Measurements from ENCODE around the gene RTN1.

The RTN1 gene

DNA sequence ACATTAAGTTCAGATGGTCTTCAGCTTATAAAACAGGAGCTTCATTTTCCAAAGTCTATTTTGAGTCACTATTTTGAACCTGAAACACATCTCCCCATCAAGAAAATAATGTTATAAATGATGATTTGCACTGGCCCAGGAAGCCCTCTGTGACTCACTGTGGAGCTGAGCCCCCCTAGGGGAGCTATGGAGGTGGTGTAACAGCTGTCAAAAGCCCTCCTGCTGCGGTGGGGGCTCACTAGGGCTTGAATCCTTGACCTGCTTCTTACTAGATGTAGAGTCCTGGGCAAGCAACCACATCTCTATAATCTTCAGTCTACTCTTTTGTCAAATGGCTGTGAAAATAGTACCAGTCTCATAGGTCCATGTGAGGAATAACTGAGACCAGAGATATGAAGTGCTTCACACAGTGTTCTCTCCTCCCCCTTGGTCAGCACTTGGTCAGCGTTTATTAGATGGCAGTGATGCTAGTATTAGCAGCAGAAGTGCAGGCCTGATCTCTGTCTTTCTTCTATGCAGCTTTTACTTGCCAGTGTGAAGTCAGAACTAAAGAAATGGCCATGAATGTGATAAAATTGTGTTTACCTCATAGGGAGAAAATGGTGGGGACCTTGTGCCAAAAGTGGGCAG, 83.4 kb downstream of the RTN1 start:
- no peak for DNase-seq

DNA sequence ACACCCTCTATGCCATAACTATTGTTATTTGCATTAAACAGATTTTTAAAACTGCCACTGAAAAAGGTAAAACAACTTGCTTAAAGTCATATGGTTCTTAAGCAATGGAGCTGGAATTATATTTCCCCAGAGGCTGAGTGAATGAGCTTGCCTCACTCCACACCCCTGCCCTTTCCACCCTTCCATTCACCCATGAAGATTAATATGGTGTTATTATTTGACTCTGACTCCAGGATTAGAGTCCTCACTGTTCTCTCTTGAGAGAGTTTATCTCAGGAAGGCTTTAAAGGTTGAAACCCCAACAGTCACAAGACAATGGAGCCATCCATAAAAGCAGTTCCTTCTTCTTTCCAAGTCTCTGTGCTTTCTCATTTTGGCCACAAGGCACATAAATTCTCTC, 84.9 kb downstream of the RTN1 start:
- DNase-seq, result no peak

DNA sequence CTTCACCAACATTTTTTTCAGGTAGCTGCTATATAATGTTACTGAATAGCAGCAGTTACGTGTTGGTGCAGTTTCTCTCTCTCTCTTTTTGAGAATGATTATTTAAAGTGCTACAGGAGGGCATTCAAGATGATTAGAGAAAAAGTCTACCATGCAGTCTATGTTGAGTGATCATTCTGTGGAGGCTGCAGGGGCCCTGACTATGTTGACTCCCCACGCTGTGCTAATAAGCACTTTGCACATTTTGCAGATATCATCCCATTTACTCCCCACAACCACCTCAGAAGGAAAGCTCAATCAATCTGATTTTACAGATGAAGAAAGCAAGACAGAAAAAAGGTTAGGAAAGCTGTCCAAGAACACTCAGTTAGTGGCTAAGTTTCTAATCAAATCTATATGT, 87.8 kb downstream of the RTN1 start:
- no peak for DNase-seq

DNA sequence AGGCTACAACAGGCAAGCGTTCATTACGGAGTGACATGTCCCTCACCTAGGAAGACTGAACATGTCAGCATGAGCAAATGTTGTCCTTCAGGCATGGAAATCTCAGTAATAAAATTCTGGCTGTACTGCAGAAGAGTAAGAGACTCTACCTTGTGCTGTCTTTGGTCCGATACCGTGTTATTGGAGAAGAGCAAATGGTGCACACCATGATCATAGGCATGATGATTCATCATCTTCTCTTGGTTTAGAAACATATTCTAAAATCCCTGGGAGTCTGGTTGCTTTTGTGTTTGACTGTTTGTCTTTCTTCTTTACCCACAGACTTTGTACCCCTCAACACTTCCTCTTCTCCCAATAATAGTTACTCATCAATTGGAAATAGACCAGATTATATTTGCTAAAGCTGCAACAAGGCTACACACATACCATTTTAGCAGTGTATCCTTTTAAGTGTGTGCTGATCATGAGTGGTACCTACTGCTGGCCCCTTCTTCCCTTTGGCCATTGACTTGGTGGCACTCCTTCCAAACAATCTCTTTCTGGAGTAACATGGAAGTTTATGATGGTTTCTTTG, 93.5 kb downstream of the RTN1 start:
- no peak for DNase-seq

DNA sequence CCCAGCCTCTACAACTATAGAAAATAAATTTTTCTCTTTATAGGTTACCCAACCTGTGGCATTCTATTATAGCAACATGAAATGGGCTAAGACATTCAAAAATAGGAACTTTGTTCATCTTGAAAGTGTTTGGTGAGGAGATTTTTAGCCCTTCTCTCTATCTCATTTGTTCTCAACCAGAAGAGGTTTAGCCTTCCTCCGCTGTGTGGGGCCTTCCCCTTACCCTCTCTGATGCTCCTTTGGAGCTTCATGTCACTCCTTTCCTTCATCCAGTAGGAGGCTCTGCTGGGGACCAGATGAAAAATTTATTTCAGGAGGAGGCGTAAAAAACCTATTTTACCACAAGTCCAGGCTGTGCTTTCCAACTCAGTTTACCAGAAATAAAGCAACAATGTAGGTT, 94.1 kb downstream of the RTN1 start:
- DNase-seq, result no peak

DNA sequence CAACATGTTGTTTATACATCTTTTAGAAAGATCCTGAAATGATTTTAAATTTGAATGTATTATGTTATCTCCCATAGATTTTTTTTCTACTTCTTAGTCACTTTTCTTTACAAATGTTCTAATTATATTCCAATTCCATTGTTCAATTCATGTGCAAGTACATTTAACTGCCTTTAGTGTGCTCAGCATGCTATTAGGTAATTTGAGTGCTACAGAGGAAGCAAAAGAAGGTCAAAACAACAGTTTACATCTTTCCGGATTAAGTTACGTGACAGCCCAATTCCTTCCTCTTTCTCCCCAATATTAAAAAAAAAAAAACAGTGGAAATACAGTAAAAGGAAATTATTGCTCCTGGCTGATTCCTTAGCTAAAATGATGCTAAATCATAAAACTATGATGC, 98.3 kb downstream of the RTN1 start:
- DNase-seq, result no peak

DNA sequence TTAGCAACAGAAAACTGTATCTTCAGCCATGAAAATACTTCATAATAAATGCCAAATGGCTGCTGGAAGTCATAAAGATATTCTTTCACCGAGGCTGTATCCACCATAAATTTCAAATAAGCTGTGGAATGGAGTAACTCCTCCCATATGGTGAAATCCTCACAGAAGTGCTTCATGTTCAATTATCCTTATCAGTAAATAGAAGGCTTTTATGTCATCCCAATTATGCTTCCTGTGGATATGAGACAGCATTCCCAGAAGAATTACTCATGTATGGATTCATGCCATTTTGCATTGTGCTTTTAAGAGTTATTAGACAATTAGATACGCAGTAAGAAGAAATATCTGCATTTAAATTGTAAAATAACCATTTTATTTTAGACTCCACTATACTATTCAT, 99.0 kb downstream of the RTN1 start:
- no peak for DNase-seq

DNA sequence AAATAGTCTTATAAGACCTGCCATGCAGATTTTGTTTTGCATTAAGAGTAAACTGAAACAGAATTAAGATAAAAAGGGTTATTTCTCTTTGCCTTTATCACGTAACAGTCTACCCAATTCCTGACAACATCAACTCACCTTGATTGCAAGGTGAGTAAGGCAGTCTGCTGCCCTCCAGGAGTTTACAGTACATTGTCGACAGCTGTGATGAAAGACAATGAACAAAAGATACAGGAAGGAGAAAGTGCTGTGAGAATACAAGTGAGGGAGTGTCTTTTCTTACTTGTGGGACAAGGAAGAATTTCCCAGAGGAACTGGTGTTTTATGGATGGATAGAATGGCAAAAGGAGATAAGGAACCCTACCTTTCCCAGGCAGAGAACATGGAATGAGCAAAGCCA, 101.0 kb downstream of the RTN1 start:
- DNase-seq, result no peak

DNA sequence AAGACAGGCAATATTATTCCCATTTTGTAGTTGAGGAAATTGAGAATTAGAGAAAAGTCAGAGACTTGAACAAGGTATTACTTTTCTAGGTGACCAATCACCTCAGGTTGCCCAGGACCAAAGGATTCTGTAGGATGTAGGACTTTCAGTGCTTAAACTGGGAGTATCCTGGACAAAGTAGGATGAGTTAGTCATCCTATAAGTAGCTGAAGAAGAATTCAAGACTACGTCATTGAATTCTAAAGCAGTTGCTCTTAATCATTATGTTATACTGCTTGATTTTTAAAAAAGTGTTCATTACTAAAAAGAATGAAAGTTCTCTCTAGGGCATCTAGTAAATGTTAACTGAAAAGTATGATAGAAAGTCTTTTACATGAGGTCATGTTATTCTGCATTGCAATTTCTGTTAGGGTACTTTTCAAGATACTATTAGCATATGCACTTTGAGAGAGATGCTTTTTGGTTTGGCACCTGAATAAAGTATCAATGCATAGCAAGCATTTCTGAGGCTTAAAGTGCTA, 101.7 kb downstream of the RTN1 start:
- no peak for DNase-seq

DNA sequence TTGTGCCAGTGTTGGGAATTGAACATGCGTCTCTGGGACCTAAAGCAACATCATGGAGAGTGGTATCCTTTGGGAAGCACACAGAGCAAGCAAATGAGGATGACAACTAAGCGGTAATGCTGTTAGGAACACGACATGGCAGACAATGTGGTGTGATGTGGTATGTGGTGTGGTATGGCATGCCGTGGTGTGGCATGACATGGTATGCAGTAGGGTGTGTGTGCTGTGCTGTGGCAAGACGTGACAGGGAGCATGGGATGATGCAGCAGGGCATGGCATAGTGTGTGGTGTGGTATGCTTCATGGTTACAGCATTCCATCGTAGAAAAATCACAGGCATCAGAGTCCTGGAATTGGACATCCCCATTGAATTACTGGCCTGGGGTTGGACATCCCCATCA, 108.7 kb downstream of the RTN1 start:
- DNase-seq, result no peak

DNA sequence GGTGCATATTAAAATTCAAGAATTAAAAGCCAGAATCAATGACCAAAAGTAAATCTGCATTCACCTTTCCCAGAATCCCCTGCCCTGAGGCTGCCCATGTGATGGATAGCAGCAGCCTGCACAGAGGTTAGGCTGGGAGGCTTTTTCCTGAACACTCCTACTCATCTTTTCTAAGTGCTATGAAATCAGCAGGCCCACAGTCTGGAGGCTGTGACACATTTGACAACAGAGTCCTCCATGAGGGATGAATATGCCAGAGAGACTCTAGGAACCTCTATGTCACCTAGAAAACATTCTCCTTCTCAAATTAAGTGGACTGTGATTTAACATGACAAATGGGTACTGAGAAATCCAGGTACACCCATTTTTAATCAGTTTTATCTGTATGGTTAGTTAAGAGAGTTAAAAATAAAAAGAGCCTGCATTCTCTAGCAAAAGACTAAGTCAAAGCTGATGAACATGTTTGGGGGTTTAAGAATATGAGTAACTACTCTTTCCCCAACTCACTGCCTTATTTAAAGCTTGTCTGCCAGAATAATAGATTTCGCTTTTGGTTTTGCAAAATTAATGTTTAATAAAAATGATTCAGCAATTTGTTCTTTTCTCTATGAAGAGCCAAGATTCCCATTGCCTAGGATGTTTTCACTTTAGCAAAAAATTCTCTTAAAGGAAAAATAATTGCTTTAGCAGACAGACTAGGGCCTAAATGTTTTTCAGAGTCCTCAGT, 115.0 kb downstream of the RTN1 start:
- no peak for DNase-seq

DNA sequence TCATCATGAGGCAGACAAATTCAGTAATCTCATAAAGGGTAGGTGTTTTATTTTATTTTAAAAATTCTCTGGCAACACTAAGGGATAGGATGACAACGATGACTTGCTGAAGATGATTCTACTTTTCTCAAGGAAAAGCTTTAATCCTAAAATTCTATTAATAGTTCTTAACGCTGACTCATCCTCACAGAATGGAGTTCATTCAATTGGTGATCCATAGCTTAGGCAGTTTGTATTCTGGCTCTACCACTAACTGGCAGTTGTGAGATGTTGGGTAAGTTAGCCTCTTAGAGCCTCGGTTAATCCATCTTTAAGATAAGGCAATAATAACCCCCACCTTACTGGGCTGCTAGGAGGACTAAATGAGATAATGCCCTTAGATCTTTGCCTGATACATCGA, 116.3 kb downstream of the RTN1 start:
- no peak for DNase-seq

DNA sequence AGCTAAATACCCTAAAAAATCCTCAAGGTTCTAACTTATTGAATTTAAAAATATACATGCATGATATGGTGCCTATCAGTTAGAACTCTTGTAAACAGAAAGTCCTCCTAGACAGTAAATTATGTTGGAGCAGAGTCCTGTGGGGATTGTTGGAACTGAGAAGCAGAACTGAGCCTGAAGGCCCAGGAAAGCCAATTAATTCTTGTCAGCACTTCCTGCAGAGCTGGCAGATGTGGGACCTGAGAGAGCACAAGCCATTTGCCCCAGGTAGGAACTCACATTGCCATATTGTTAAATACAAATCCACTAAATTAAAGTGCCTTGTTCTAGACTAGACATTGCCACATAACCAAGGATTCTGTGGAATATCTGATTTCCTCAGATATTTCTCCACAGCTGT, 117.1 kb downstream of the RTN1 start:
- no peak for DNase-seq

DNA sequence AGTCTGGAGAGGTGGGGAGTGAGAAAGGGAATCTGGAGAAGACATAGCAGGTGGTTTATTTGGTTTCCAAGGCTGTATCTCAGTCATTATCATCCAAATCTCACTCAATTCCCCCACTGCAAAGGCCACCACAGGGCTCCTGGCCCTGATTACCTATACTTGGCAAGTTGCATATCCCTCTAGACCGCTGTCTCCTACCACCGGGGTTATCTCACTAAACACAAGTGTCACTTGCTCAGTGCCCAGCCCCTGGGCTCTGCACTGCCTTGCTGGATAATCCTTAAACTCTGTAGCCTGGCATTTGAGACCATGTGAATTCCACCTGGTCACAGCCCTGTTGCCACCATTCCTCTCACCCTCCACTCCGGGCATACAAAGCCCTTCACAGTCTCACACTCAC, 119.0 kb downstream of the RTN1 start:
- DNase-seq, result no peak

DNA sequence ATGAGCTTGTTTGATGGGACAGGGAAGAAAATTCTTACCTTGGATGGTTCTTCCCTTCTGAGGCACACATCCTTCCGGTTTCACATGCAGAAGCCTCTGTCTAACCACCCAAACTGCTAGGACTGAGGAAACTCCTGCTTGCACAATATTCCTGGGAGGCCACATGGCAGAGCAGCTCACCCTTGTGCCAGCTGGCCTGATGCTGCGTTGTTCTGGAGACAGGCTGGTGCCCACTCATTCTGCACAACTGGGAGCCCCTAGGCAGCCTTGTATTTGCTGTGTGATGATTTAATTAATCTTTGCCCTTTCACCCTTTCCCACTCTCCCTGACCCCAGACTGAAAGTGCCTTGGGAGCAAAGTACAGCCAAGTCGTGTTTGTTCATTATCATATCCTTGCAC, 130.8 kb downstream of the RTN1 start:
- DNase-seq, result no peak

DNA sequence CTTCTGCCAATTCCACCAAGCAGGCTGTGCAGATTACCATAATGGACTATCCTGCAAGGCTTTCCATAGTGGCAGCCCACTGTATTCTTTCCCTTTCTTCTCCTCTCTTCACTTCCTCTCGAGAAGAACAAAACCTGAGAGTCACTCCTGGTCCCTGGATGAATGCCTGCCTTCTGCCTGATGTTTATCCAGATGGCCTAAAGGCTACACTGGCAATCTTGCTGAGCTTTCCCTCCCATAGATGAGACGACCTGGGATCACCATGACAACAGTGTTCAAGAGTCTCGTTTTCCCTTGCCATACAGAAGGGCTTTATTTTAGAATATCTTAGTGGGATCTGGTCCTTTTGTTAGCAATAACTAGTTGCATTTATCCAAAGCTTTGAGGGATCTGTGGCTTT, 142.3 kb downstream of the RTN1 start:
- no peak for DNase-seq

DNA sequence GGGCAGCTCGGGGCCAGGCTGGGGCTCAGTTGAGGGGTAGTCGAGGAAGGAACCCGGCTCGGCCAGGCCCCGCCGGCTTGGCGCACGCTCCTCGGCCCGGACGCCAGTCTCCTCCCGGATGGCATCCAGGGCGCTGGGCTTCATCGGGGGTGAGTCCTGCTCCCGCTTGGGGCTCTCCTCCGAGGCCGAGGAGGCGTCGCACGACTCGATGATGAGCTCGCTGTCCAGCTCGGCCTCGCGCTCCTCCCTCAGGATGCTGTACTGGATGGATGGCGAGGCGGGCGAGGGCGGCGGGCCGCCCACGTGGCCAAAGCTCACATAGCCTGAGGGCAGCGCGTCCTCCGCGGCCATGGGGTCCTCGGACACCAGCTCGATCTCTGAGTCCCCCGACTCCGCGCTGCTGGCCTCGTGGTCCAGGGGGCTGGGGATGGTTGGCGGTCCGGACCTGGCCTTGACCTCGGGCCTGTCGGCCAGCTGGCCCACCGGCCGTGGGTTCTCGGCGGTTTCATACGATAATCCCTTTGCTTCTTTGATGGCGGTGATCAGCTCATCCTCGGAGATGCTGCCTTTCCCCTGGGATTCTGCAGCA, 143.4 kb downstream of the RTN1 start:
- DNase-seq, result no peak

DNA sequence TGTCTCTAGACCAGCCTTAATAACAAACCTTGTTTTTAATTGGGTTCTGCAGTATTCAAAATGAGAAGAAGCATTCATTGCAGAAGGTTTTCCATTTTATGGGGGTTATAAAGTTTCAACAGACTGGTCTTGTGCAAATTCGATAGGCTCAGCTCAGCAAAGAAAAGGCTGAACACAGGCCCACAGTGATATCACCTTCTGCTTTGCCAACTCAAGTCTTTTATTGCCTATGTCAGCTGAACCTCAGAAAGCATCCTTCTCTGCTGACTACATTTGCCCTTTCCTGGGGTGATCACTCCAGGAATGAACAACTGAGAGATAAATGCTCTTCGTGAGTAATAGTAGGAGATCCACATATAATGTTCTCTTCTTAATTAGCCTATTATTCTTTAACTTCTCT, 159.5 kb downstream of the RTN1 start:
- DNase-seq, result no peak

DNA sequence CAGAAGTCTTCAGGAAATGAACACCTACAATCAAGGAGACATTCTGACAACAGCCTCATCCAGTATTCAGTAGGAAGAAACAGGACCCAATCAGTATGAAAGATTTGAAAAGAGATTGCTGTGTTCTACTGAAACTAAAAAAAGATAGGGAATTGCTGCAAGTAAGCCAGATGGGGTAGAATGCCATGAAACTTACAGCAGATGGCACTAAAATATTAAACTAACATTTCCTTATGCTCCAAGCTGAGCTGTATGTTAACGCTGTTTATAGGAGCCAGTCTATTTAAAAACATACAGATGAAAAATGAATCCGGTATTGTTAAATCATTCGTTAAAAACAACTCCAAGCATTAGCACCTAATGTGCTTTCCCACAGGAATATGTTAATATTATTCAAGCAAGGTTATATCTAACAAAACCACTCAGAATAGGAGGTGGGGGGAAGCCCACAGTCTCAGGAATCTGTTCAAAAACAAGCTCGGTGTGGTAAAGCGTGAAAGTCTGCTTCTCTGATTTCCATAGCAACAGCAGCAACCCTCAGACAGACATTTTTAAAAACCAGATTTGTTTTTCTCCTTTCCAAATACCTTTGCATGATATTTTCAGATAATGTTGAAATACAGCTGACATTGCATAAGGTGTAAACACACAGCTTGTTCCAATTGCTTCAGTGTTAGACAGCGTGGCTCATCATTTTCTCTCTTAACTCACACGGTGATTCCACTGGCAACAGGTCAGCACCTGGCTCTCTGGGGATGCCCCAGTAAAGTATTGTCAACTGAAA, 162.6 kb downstream of the RTN1 start:
- no peak for DNase-seq

DNA sequence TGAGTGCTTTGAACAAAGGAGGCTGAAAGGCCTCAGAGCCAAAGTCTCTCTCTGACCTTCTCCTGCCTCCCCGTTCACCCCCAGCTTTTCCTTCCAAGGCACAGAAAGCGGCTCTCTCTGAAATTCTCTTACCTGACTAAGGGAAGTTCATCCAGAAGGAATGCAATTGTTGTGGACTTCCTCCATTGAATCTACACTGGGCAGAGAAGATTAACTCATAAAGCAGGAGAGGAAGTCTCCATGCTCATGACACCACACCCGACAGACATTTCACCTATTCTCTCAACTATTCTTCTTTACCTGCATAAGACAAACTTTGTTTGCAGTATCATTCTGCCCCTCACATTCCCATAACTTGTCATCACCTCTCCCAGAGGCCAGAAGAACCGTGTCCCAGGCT, 164.7 kb downstream of the RTN1 start:
- no peak for DNase-seq

DNA sequence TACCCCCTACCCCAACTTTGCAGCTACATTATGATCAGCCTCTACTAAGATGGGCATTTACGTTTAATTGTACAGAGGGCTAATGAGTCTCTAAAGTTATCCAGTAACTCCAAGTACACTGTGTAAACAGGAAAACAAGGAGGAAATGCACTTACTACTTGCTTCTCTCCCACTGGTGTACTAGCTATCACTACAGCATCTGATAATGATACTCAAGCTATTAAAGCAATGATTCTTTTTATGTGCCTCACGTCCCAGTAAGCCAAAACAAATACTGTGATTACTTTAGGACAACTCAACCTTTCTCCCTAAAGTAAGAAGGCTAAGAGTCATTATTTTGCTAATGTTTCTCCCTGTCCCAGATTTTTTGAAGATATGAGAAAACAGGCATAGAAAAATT, 165.3 kb downstream of the RTN1 start:
- no peak for DNase-seq

DNA sequence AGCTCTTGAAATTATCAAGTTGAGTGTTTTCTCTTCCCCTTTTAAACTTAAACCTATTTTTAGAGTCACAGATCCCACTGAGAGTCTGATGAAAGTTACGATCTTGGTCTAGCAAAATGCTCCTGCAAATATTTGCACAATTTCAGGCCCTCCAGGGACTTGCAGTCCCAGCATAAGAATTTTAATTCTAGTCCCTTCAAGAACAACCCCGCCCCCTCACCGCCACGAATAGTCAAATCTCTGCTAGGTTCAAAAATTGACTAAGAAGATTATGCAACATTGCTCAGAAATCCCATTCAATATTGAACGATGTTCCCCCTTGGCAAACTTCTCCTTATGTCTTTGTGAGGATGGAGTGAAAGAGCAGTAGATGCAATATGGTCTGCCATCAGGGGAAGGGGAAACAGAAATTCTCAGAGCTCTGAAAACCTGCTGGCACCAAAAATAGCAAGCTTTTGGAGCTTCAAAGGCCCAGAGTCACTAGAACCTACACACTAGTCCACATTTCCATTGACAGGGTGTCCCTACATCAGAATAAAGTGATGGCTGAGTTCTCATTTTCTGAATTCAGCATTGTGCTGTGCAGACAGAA, 166.4 kb downstream of the RTN1 start:
- DNase-seq, result no peak

DNA sequence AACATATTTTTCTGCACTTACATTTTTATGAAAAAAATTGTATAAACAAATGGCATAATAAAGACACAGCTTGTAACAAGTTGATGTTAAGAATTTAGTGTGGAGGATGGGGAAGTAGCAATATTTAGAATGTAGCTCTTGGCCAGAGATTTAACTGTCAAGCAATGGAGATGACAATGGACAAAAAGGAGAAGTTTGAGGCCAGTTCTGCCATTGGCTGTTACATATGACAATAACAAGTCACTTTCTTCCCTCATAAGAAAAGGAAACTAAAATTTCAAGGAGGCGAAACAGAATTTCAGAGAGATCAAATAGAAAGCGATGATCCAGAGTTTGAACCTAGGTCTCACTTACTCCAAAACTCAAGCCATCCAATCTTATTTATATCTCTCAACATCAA, 171.1 kb downstream of the RTN1 start:
- no peak for DNase-seq
